GM11168 (cell line): Measurements from ENCODE around the gene NCK2.

Experiments used
- in situ Hi-C: fragments of 300-500 bp; cut with MboI; formaldehyde crosslinking; loops from one replicate; pipeline ENCODE4 v1.12.0; 2022; ENCODE audit warnings: low sequenced_read_pairs; ENCODE audit not compliant: unreplicated experiment

NCK2 gene

GRCh38 chr2:105836840-105837692, 92.4 kb downstream of the NCK2 start:
- in situ Hi-C loops: no loop called here

GRCh38 chr2:105839793-105840192, 95.1 kb downstream of the NCK2 start:
- in situ Hi-C loops: no loop called here

GRCh38 chr2:105840933-105841332, 96.2 kb downstream of the NCK2 start:
- in situ Hi-C loops: no loop called here

DNA sequence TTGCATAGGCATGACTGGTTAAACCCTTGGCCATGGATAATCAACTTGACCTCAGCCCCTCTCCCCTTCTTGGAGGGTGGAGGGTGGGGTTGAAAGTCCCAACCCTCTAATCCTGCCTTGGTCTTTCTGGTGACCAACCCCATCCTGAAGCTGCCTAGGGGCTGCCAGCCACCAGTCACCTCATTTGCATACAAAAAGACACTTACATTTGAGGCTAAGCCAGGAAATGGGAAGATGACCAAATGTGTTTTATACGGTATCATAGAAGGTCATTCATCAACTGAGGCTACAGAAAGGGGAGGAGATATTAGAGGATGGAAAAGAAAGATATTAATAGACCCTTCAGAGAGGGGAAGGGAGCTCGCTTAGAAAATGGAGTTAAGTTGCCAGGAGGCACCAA, 96.8 kb downstream of the NCK2 start:
- in situ Hi-C loops: no loop called here

DNA sequence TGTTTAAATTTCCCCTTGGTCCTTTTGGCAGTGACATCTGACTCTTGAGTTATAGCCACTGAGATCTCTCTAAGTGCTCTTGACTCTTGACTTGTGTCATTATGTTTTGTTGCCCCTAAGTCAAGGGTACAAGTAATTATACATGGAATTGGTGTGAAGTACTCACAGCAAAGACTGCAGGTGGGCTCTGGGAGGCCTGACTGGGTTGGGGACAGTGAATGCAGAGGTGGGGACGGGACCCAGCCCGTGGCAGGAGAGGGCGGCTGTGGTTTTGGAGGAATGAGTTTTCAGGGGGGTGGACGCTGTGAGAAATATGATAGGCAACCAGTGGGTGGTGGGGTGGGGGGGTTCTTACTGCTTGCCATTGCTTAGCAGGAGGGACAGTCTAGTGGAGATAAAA, 97.8 kb downstream of the NCK2 start:
- in situ Hi-C loops: no loop called here

- in situ Hi-C loops: no loop called here
Measured at GRCh38 chr2:105843476-105844374, 99.0 kb downstream of the NCK2 start.

- in situ Hi-C loops: no loop called here
Measured at GRCh38 chr2:105845976-105846375, 101.3 kb downstream of the NCK2 start.

GRCh38 chr2:105847056-105847455, 102.3 kb downstream of the NCK2 start:
- in situ Hi-C loops: no loop called here

- in situ Hi-C loops: no loop called here
Measured at GRCh38 chr2:105848367-105848766, 103.7 kb downstream of the NCK2 start.

GRCh38 chr2:105849431-105850179, 104.9 kb downstream of the NCK2 start:
- in situ Hi-C loops: no loop called here

DNA sequence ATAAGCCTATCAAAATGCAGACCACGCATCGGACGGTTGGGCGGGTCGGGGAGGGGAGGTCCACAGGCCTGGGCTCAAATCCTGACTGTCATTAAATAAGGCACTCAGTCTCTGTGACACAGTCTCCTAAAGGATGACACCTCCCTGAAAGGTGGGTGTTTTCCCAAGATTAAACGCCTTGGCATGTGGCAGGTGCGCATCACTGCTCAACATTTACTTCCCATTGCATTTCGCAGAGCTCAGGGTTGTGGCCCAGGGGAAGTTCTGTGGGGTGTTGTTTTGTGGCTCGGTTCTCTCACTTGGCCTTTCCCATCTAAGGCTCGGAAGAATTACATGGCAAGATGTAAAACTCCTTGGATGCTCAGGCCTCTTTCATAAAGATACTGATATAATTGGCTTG, 107.4 kb downstream of the NCK2 start:
- in situ Hi-C loops: no loop called here

GRCh38 chr2:105853354-105854088, 108.8 kb downstream of the NCK2 start:
- in situ Hi-C loops: no loop called here

DNA sequence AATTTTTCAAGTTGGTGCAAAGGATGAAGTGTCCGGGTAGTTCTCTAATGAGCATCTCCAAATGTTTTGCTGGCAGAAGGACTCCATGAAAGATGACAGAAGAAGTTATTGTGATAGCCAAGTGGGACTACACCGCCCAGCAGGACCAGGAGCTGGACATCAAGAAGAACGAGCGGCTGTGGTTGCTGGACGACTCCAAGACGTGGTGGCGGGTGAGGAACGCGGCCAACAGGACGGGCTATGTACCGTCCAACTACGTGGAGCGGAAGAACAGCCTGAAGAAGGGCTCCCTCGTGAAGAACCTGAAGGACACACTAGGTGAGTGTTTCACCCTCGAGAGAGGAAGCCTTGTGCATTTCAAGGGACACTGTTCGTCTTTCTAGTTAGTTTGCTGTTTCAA, 110.3 kb downstream of the NCK2 start:
- in situ Hi-C loops: no loop called here

DNA sequence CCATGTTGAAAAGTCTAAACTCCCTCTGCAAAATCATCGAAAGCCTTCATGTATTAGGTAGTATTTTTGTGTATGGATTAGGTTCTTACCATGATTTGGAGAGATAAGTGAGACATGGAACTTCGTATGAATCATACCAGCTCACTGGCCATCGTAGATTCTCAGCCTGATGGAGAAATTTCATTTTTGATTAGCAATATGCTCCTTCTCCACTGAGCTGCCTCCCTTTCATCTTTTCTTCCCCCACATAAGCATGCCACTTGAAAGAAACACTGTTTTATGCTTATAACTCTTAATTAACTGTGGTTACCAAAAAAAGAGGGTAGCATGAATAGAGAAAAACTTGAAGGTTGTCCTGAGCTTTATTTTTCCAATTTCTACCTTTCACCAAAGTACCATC, 111.9 kb downstream of the NCK2 start:
- in situ Hi-C loops: no loop called here

GRCh38 chr2:105857076-105857740, 112.5 kb downstream of the NCK2 start:
- in situ Hi-C loops: no loop called here

DNA sequence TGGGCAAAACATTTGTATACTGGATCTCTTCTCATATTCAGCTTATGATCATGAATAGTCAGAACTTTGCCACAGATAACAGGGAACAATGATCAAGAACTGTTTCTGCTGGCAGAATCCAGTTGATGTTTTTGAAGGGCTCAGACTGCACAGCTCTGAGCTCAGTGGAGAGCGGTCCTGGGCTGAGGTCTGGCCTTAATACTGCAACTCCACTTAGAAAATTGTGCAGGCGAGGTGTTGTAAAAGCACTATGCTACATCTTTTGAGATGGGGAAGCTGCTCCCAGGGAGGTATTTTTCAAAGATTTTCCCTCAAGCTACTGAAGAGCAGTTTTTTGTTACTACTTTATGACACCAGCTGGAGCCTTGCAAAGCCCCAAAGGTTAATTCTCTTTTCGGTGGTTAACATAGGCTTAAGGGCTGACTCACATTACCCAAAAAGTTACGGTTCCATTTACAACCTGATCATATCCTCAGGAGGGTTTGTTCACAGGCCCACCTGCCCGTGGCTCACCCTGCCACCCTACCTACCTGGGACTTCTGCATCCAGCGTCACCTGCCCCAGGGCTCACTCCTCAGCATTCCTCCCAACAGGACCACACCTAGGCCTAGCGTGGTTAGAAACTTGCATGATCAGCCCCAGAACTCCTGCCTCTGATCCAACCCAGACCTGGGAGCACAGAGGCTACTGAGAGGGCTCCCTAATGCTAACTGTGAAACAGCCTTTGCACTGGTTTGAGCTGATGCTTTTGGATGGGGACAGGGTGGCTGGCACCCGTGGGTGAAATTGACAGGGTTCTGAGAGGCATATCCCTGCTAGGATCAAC, 114.4 kb downstream of the NCK2 start:
- in situ Hi-C loops: no loop called here

- in situ Hi-C loops: no loop called here
Measured at GRCh38 chr2:105859694-105859951, 114.9 kb downstream of the NCK2 start.

DNA sequence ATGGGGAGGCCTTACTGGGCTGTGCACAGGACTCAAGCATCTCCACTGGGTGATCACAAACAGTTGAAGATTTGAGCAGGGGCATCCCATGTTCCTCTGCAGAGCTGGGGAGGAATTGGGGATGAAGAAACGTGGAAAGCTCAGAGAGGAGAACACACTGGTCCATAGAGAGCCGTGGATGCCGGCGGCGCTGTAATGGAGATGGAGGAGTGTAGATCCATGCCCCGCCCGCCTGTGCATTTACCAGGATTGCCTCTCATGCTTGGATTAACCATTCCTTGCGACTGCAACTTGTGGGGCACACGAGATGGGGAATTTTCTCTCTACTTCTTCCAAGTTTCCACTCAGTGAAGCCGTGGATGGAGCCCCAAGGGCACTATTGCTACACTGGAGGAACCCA, 115.9 kb downstream of the NCK2 start:
- in situ Hi-C loops: no loop called here

- in situ Hi-C loops: no loop called here
Measured at GRCh38 chr2:105861200-105861599, 116.5 kb downstream of the NCK2 start.
